ENCODE results near the gene TCF12.
"Not testable (repeated sequence)": the region's sequence is repeated elsewhere in the genome, so short reads cannot be mapped to it uniquely, and the experiment has no call there.

The TCF12 gene

DNA sequence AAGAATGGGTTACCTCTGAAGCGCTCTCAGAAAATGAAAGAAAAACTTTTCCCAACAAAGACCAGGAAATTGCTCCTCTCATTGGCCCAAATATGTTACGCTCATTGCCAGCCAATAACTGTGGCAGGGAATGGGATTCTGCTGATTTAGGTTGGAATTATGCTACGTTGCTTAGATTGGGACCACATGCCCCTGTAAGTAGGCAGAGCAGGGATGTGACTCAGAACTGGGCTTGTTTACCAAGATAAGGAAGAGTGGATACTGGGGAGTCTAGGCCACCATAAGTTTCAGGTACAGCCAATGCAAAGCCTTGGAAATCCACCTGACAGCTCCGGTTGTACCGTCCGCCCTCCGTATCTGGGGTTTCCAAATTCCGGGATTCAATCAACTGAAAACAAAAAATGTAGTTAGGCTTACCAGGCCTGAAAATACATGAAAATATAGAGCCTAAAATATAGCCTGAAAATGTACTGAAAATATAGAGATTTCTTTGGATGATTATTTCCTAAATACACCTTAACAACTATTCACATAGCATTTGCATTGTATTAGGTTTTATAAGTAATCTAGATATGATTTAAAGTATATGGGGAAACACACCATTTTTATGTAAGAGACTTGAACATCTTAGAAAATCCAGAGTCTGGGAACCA lies 1.5 kb upstream of the TCF12 start:
- no peak for DNase-seq

DNA sequence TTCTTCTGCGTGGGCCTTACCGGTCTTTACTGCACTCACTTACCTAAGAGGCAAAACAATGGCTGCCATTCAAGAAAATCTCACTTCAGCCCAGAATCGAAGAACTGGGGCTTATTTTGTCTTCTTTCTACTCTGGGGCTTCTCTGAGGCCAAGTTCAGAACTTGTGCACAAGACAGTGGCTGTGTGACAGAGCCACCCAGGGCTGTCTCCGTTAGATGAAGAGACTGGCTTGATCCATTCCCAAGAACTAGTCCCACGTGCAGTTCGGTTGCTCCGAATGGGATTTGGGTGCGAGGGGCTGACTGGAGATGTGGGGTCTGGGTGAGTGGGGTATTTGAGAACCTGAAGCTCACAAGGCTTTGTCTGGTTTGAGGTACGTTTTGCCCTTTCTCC lies 795 bp upstream of the TCF12 start:
- DNase-seq = peak in 1 of 2 experiments; percentile 53

DNA sequence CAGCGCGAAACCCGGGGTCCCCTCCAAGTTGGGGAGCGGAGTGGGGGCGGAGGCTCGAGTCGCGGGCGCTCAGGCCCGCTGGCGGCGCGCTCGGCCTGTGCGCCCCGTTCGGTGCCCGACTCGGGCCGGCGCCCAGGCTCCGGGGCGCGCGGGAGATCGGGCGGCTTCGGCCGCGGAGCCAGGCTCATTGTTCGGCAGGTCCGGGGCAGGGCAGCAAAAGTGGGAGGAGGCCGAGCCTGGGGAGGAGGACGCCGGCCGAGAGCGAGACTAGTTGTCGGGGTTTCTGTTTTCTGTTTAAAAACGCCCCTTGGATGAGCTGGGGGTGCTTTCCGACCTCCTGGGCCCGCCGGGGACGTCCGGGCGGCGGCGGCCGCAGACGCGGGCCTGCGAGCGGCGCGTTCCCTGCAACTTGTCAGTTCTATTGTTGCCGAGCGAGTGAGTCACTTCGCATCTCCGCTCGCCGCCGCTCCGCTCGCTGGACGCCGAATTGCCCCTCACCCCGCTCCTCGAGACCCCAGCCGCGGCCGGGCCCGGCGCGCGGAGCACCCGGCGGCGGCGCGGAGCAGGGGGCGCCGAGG lies 676 bp downstream of the TCF12 start:
- DNase-seq = peak; percentile 39 to 76

DNA sequence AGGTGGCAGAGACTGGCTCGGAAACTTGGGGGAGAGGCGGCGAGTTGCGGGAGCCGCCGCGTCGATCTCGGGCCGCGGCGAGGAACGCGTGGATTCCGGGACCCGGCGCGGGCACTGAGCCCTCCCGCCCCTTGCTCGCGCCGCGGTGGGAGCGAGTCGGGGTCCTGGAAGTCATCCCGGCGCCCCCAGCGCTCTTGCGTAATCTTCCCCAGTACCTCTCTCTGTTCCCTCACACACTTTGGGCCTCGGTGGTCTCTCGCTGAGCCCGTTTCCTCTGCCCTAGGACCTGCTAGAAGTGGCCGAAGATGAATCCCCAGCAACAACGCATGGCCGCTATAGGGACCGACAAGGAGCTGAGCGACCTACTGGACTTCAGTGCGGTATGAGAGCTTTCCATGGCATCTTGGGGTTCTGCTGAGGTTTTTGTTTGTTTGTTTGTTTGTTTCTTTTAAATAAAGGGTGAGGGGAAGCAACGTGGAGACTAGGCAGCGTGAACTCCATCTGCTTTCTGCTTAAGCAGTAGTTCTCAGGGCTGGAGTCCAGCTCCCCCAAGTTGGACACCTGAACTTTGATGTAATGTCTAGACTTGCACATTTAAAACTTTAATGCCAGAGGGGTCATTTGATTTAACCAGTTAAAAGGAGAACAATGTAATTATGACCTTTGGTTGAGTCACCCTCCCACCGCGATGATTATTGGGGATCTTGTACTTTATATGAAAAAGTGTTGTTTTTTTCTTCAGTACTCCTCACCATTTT lies 1.3 kb downstream of the TCF12 start:
- DNase-seq = peak; percentile 40 to 77

DNA sequence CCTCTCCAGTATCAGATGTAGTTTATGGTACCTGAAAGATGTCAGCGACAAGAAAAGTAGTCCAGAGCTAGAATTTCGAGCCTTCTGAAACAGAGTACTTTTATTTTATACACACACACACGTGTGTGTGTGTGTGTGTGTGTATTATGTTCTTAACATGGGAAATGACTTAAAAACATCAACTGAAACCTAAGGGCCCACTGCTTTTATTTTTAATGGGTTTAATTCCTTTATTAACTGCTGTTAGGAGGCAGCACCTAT lies 1.9 kb downstream of the TCF12 start:
- peak in 1 of 2 experiments; percentile 52 for DNase-seq

DNA sequence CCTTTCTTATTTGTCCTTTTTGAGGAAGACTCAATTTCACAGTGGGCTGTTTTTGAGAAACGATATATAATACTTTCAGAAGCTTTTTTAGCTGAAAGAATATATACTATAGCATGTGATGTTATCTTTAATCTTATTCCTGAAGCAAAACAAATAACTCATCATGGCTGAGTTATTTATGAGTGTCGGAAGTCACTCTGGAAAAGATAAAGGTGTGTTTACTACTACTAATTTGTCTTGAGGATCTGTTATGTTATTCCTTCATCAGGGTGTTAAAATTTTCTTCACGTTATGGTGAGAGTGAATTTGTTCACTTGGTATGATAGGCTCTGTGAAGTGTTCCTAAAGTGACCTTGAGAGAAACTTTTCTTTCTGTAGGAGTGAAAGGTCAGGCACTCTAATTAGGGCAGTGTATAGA lies 4.7 kb downstream of the TCF12 start:
- DNase-seq = no peak

DNA sequence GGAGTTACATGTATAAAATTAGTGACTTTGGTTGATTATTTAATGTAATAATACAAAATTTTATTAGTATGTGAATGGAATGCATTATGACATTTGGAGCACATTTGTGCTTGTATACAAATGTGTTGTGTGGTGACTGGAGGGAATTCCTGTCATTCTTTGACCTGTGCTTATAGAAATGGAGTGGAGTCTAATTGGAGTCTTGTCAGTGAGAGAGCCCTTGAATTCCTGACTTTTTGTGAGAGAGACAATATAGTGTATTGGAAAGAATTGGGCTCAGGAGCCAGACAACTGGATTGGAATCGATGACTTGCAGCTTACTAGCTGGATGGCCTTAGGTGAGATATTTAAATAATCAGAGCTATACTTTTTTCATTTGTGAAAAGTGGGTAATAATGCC lies 9.4 kb downstream of the TCF12 start:
- no peak for DNase-seq

DNA sequence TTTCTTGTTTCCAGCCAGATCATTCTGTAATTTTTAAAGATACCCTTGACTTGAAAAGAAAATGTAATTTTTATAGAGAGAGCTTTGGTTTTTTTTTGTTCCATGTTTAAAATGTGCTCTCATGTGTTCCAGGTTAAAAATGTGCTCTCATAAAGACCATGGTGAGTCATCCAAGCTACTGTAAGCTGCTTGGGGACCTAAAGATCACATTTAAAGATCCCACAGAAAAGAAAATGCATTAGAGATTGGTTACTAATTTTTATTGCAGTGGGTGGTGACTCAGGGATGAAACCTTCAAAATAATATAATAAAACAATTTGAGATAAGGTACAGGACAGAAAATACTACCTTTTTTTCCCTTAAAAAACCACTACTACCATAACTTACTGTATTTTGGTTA lies 11.0 kb downstream of the TCF12 start:
- no peak for DNase-seq

DNA sequence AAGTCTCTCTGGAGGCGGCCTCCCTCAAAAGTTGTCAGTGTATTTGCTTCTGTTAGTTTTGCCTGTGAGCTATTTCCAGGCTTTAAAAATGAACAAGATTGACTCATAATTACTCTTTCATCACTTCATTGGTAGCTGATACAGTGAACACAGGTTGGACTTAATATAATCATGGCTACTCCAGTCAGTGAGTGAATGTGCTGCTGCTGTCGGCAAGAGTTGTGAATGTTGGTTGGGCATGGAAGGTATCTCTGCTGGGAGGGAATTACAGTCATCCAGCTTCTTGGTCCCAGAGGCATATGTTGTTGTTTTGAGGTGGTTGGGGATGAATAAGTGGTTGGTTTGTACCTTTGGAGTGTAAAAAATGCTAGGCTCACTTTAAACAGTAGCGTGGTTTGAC lies 11.5 kb downstream of the TCF12 start:
- no peak for DNase-seq

DNA sequence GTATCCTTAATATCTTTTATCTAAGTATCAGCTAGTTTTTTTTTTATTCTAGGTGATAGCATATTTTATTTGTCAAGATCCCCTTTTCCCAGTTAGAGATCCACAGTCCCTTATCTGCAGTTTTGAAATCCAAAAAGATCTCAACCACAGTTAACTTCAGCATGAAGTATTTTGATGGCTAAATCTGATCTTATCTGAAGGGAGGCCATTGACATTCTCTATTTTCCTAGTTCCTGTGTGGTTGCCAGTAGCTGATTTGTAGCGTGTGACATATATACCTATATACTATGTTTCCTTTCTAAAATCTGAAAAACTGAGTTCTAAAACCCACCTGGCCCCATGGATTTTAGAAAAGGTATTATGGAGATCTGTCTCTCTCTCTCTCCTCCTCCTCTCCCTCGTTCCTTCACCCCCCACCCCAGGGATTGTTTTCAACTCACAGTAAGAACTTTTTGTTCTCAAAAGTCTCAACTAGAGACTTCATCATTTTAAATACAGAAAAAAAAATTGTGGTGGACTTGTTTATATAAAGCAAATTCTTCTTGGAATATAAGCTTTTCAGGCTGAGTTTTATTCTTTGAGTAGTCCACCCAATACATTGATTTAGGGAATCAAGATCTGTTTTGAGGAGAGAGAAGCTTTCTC lies 12.3 kb downstream of the TCF12 start:
- DNase-seq = no peak

DNA sequence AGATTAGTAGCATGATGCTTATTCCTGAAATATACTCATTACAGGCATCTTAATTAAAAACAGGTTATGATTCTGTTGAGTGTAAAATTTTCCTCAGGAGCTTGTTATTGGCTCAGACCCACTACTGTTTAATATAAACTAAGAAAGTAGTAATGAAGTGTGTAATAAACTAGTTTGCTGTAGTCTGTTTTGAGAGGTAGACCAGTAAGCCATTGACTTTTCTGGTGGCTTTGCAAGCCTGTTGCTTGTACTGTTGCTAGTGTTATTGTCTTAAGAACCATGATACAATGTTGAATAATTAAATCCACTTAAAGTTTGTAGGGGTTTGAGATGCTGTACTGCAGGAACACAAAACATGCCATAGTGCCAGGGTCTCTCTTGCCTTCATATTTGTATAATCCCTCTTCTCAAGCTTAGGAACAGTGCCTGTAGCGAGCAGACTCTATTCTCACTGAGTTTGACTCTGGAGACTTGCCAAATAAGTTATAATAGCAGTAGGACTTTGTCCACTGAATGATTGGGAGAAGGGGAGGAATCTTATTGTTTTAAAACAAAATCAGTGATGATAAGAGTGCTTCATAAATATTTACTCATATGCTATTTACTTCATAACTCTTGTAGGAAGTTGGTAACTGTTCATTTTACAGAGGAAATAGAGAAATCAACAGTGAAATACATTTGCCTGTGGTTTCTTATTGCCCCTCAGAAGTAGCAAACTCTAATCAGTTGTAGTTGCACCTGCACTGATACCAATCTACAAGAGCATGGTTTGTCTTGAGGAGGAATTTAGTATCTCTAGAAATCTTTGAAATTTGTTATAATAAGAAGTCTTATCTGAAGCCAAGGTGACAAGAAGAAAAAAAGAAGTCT lies 13.4 kb downstream of the TCF12 start:
- no peak for DNase-seq

DNA sequence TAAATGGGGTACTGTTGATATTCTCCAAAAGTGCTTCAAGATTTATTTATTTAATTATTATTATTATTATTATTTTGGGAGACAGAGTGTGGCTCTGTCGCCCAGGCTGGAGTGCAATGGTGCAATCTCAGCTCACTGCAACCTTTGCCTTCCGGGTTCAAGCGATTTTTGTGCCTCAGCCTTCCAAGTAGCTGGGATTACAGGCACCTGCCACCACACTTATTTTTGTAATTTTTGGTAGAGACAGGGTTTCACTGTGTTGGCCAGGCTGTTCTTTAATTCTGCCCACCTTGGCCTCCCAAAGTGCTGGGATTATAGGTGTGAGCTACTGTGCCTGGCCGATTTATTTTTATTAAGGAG lies 14.0 kb downstream of the TCF12 start:
- DNase-seq = not testable (repeated sequence)

DNA sequence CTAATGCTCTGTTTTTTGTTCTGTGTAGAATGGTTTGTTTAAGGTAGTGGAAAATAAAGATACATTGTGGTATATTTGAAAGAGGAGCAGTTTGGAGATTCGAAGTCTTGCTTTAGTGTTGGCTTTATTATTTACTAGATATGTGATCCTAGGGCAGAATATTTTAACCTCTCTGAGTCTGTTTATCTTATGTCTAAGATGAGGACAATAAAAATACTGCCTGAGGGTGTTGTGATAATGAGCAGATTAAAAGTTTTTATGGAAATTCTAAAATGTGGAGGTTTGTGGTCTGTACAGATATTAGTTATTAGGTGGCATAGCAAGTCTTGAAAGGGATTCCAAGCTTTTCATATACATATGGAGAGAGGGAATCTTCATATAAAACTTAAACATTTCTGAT lies 15.0 kb downstream of the TCF12 start:
- no peak for DNase-seq

DNA sequence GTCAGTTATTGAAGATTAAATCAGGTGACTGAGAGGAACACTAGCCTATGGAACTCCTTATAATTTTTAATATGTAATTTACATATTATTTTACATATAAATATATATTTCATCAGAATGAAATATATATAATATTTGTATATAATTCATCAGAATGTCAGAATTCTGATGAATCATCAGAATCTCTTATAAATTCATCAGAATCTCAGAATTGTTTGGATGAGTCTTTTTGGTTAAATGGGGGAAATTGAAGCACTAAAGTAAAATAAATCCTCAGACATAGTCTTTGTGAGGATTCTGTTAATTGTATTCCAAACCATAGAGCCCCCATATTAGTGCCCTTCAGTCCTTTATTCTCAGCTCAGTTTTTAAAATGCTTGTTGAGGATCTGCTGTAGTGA lies 15.4 kb downstream of the TCF12 start:
- no peak for DNase-seq

DNA sequence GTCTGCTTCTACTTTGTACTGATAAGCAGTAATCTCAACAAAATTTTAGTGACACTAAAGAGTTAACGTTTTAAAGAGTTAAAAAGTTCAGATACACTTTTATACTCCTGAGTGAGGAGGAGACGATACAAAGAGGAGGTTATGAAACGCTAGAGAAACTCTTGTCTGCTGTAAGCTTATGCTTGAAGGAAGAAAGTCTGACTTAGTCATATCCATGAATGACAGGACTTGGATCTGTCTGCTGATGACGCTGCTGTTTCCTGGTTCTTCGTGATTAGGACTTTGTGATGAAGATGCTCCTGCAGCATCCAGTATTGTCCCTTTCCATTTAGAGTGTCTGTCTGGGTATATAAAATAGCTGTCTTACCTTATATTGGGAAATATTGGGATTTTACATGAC lies 15.8 kb downstream of the TCF12 start:
- no peak for DNase-seq

DNA sequence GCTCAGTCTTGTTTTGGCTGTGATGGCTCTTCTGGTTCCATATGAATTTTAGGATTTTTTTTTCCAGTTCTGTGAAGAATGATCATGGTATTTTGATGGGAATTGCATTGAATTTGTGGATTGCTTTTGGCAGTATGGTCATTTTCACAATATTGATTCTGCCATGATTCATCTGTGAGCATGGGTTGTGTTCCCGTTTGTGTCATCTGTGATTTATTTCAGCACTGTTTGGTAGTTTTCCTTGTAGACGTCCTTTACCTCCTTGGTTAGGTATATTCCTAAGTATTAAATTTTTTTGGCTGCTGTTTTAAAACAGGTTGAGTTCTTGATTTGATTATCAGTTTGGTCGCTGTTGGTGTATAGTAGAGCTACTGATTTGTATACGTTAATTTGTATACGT lies 18.5 kb downstream of the TCF12 start:
- DNase-seq = no peak

DNA sequence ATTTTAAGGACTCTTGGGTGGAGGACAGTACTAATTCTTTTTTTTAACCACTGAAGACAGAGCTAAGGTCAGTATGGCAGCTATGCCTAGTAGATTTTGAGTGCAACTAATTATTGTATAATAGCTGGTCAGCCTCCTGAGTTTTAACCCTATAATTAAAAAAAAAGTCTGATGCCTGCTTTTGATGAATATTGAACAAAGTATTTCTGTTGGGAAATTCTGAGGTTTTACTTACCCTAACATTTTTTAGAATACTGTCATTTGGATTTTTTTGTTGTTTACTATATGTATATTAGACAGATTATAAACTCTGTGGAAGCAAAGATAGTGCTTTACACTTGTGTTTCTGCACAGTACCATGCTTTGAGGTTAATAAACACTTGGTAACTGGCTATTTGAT lies 20.8 kb downstream of the TCF12 start:
- no peak for DNase-seq

DNA sequence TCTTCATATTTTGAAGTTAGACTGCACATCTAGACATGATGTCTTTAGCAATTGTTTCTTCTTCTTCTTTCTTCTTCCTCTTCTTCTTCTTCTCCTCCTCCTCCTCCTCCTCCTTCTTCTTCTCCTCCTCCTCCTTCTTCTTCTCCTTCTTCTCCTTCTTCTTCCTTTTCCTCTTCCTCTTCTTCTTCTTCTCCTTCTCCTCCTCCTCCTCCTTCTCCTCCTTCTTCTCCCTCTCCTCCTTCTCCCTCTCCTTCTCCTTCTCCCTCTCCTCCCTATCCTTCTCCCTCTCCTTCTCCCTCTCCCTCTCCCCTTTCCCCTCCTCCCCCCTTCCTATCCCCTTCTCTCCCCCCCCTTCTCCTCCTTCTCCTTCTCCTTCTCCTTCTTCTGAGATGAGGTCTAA lies 21.9 kb downstream of the TCF12 start:
- no peak for DNase-seq

DNA sequence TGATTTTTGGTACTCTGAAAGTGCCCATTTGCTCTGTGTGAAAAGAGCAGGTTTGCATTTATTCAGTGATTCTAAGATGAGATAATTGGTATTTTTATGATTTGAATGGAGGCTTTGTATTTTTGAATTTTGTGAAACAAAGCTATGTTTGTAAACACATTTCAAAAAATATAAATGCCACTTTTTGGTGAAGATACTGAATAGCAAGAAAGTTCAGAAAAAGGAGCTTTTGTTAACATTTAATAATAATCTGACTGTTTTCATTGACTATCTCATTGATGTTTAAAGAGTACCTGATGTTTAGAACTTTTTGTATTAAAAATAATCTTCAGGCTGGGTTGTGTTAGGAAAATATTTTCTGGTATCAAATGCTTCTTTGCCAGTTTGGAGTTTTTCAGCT lies 23.7 kb downstream of the TCF12 start:
- DNase-seq = no peak

DNA sequence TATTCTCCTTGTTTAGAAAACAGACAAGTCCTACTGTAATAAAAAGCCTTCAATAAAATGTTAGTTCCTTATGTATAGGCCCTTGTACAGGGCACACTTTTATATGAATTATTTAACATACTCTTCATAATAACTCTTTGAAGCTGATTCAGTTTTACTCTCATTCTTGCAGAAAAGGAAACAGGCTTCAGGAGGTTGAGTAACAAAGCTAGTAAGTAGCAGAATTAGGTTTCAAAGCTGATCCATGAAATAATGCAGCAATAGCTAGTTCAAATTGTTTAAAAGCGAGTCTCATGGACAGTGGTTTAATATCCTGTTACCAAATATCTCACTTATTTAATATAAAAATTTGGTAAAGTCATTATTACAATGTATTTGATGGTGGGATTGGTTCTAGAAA lies 25.0 kb downstream of the TCF12 start:
- no peak for DNase-seq

DNA sequence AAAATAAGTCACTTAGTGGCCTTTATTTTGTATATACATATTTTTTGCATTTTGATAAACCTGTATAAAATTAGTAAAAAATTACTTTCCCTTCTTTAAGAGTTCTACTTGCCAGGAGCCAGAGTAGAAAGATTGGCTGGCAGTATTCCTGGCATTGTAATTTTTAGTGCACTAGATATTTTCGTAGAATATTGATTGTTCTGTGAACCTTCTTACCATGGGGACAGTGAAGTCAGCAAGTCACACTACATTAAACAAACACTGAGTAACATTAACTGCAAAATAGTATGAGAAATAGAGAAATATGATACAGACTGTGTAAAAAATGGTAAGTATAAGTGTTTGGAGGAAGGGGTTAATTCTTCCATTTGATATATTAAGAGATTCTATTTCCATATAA lies 26.0 kb downstream of the TCF12 start:
- no peak for DNase-seq

DNA sequence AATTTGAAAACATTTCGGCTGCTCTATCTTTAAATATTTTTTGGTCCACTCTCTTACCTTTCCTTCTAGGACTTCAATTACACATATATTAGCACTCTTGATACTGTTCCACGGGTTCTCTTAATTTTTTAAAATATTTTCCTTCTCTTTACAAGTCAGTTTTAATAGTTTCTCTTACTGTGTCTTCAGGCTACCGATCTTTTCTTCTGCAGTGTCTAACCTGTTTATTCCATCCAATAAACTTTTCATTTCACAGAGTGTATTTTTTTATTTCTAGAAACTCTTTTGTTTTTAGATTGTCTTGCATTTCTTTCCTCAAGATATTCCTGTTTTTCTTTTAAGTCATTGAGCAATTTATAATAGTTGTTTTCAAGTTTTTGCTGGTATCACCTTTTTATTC lies 27.7 kb downstream of the TCF12 start:
- no peak for DNase-seq

DNA sequence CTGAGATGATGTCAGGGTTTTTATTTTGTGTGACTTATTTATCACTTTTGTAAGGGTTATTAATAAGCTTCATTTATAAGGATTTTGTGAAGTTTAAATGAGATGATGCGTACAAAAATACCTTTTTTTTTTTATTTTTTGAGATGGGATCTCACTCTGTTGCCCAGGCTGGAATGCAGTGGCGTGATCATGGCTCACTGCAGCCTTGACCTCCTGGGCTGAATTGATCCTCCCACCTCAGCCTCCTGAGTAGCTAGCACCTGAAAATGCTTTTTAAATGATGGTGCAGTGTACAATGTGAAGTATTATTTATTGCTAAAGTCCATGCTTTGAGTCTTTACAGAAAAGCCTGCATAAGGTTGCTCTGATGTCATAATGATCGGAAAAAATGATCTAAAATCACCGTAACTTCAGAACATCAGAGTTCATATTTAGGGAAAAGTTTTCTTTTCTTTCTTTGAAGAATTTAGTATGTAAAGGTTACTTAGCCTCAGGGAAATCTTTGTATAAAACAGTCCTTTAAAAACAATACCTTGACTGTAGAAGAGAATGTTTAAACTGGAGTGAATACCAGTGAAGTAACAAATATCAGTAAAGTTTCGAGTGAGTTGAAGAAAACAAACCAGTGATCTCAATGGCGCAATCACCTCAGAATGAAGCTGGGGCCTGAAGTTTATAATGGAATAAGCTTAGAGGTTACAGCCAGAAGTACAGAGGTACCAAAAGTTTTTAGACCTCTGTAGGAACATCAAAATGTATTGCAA lies 29.7 kb downstream of the TCF12 start:
- DNase-seq = no peak

Data from NCI-H526 (cell line).